ENCODE results near the gene CELSR1. TPM values are rescaled to one million over a fixed set of nuclear protein-coding genes. Genes with fewer than 3 reads are reported as not detected.

Gene CELSR1
- total and polyA plus RNA-seq, 2 donors (not counting 1 experiment from before 2014, with no cell fraction given): 30.2 to 34.8 TPM

DNA sequence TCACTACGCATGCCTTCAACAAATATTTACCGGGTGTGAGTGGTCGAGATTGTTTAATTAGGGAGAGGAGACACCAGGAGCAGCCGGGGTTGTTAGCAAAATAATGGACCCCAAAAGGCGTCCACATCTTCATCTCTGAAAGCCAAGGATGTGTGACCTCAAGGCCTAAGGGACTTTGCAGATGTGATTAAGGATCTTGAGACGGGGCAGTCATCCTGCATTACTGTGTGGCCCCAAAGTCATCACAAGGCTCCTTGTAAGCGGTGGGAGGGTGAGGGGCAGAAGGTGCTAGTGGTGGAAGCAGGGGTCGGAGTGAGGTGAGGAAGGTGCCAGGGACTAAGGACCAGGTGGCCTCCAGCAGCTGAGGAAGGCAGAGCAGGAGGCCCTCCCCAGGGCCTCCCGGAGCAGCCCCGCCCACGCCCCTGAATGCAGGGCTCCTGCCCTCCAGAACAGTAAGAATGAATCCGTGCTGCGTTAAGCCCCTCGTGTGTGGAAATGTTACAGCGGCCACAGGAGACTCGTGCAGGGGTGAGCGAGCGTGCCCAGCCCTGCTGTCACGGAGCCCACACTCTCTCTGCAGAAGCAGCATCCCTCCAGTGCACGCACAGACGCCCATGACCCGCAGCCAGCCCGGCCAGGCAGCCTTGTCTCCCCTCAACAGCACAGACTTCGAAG lies 83.5 kb downstream of the CELSR1 start:
- Histone ChIP-seq H4K20me1 (ENCODE audit: control insufficient read depth, insufficient read depth, low read length, poor library complexity, severe bottlenecking) (no peaks in the 10 kb centered on the region), H3K9me3 (ENCODE audit: control extremely low read depth in 1 of 3, control insufficient read depth in 2 of 3, insufficient read depth in 1 of 3, low read length in 2 of 3) (no peaks in the 10 kb centered on the region), H3K36me3 (replicated peaks in 1 of 2; ENCODE audit: control extremely low read depth in 1 of 2, control insufficient read depth in 1 of 2, extremely low read depth in 1 of 2, insufficient read depth in 2 of 2, low read length in 1 of 2) (no peaks in the 10 kb centered on the region), H3K9ac (ENCODE audit: low read length) (no peak overlapping the region), H3K4me2 (replicated peaks; ENCODE audit: low read depth, low read length, poor library complexity, severe bottlenecking) (no peak overlapping the region), H3K27me3 (replicated peaks in 1 of 4; ENCODE audit: control extremely low read depth in 1 of 4, control insufficient read depth in 3 of 4, insufficient read depth in 4 of 4, low read length in 3 of 4) (peaks cover 0 to 11% (median 0%) of the 10 kb centered on the region in 4 experiments), H3K4me1 (ENCODE audit: control insufficient read depth in 2 of 2, insufficient read depth in 2 of 2, low read length in 2 of 2) (no peaks in the 10 kb centered on the region), H3K27ac (ENCODE audit: low read length in 2 of 2) (no peak overlapping the region), H3K4me3 (ENCODE audit: control extremely low read depth in 1 of 5, extremely low read depth in 1 of 5, insufficient read depth in 1 of 5, low read depth in 2 of 5, low read length in 4 of 5) (no peak overlapping the region), H2AFZ (ENCODE audit: insufficient read depth, low read depth, low read length, poor library complexity, severe bottlenecking) (no peak overlapping the region), H3K79me2 (ENCODE audit: control insufficient read depth, insufficient read depth, low read length) (no peaks in the 10 kb centered on the region)
- H3K9me3 Mint-ChIP-seq (ENCODE audit: insufficient read depth): no peaks in the 10 kb centered on the region
- intact Hi-C loops (cut with micrococcal nuclease): no loop called here
- POLR2A ChIA-PET: no interaction called here
- peaks cover 20% of the 10 kb centered on the region for H3K27me3 Mint-ChIP-seq
- H3K4me1 Mint-ChIP-seq: peaks cover 5% of the 10 kb centered on the region
- TF ChIP-seq, protein P1, sequence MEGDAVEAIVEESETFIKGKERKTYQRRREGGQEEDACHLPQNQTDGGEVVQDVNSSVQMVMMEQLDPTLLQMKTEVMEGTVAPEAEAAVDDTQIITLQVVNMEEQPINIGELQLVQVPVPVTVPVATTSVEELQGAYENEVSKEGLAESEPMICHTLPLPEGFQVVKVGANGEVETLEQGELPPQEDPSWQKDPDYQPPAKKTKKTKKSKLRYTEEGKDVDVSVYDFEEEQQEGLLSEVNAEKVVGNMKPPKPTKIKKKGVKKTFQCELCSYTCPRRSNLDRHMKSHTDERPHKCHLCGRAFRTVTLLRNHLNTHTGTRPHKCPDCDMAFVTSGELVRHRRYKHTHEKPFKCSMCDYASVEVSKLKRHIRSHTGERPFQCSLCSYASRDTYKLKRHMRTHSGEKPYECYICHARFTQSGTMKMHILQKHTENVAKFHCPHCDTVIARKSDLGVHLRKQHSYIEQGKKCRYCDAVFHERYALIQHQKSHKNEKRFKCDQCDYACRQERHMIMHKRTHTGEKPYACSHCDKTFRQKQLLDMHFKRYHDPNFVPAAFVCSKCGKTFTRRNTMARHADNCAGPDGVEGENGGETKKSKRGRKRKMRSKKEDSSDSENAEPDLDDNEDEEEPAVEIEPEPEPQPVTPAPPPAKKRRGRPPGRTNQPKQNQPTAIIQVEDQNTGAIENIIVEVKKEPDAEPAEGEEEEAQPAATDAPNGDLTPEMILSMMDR (IDR thresholded peaks at IDR 0.05): no peak
- no peak for TF ChIP-seq EZH2 (IDR thresholded peaks at IDR 0.05; ENCODE audit: borderline replicate concordance, insufficient read depth, low read depth, low read length, poor library complexity, severe bottlenecking)
- CTCF ChIA-PET: no interaction called here
- ATAC-seq (ENCODE audit: low read depth) (no peak), DNase-seq (no peak)
- 88% methylated on average over 24 of the region's 24 CpGs for WGBS (ENCODE audit: insufficient coverage)
- H3K27ac Mint-ChIP-seq: no peak overlapping the region
- H3K4me3 Mint-ChIP-seq: no peak overlapping the region

DNA sequence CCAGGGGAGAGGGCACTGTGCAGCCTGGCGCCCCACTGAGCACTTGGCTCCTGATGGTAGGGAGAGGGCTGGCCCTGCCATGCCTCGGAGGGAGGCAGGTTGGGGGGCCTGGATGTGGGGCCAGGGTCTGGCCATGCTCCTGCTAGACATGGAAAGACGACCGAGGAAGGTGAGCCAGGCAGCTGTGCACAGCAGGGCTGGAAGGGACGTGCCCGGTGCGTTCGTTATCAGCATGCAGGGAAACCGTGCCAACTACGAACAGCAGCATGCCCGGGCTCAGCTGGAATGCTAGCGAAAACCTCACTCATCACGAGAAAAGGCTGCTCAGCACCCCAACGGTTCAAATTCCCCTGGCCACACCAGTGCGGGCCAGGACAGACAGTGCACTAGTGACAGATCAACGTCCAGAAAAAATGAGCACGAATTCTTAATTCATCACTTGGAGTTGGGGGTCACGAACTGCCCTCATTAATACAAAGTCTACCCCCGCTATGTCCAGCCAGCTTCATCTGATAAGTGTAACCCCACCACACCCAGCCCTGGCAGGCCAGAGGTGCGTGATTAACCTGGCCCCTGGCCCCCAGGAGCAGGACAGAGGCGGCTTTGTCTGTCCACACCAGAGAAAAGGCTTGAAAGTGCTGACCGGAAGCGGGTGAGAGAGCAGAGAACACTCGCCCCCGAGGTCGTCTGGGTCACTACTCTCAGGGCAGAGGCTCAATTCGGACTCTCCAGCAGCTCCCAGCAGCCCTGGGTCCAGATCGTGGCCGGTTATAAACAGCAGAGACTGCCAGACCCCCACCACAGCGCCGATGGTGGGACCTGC lies 84.2 kb downstream of the CELSR1 start:
- DNase-seq (no peak), ATAC-seq (ENCODE audit: low read depth) (no peak)
- Histone ChIP-seq H4K20me1 (ENCODE audit: control insufficient read depth, insufficient read depth, low read length, poor library complexity, severe bottlenecking) (no peaks in the 10 kb centered on the region), H3K36me3 (replicated peaks in 1 of 2; ENCODE audit: control extremely low read depth in 1 of 2, control insufficient read depth in 1 of 2, extremely low read depth in 1 of 2, insufficient read depth in 2 of 2, low read length in 1 of 2) (no peaks in the 10 kb centered on the region), H3K4me2 (replicated peaks; ENCODE audit: low read depth, low read length, poor library complexity, severe bottlenecking) (no peak overlapping the region), H3K27me3 (replicated peaks in 1 of 4; ENCODE audit: control extremely low read depth in 1 of 4, control insufficient read depth in 3 of 4, insufficient read depth in 4 of 4, low read length in 3 of 4) (peaks cover 0 to 11% (median 0%) of the 10 kb centered on the region in 4 experiments), H3K9me3 (ENCODE audit: control extremely low read depth in 1 of 3, control insufficient read depth in 2 of 3, insufficient read depth in 1 of 3, low read length in 2 of 3) (no peaks in the 10 kb centered on the region), H3K4me3 (ENCODE audit: control extremely low read depth in 1 of 5, extremely low read depth in 1 of 5, insufficient read depth in 1 of 5, low read depth in 2 of 5, low read length in 4 of 5) (no peak overlapping the region), H2AFZ (ENCODE audit: insufficient read depth, low read depth, low read length, poor library complexity, severe bottlenecking) (no peak overlapping the region), H3K27ac (ENCODE audit: low read length in 2 of 2) (no peak overlapping the region), H3K9ac (ENCODE audit: low read length) (no peak overlapping the region), H3K79me2 (ENCODE audit: control insufficient read depth, insufficient read depth, low read length) (no peaks in the 10 kb centered on the region), H3K4me1 (ENCODE audit: control insufficient read depth in 2 of 2, insufficient read depth in 2 of 2, low read length in 2 of 2) (no peaks in the 10 kb centered on the region)
- Mint-ChIP-seq H3K27ac (no peak overlapping the region), H3K4me3 (no peak overlapping the region), H3K4me1 (peaks cover 5% of the 10 kb centered on the region), H3K9me3 (ENCODE audit: insufficient read depth) (no peaks in the 10 kb centered on the region), H3K27me3 (peaks cover 20% of the 10 kb centered on the region)
- no peak for TF ChIP-seq EZH2 (IDR thresholded peaks at IDR 0.05; ENCODE audit: borderline replicate concordance, insufficient read depth, low read depth, low read length, poor library complexity, severe bottlenecking)
- TF ChIP-seq, protein P1 (IDR thresholded peaks at IDR 0.05): no peak
- intact Hi-C loops (cut with micrococcal nuclease): no loop called here
- ChIA-PET CTCF (no interaction called here), POLR2A (no interaction called here)
- 91% methylated on average over 28 of the region's 31 CpGs for WGBS (ENCODE audit: insufficient coverage)
